LHCN-M2 (cell line): ENCODE results near the gene MBNL2. TPM values are rescaled to one million over a fixed set of nuclear protein-coding genes. Genes with fewer than 3 reads are reported as not detected.
A peak's percentile ranks its signal among the peaks of the same experiment; 100 is the strongest.

Experiments
- DNase-seq: peaks from one replicate; pipeline ENCODE4 v3.0.0-alpha.2; 2012; ENCODE audit warnings: low read depth
- total RNA-seq: library from RNA; depleted of rRNA; stranded (reverse); fragments of >200 nt; gene quantifications from 2 replicates; pipeline ENCODE4 v1.2.3, GENCODE V29; 2014

The MBNL2 gene
- total RNA-seq, 1 experiment from 2014 or later = 24.4 TPM

- no peak for DNase-seq
These were observed 30.6 kb downstream of the MBNL2 start for GRCh38 chr13:97252735-97253134.

- no peak for DNase-seq
These were observed 31.6 kb downstream of the MBNL2 start for GRCh38 chr13:97253581-97254293.

GRCh38 chr13:97254816-97255215 lies 32.7 kb downstream of the MBNL2 start:
- peak; percentile 79 for DNase-seq

- no peak for DNase-seq
These were observed 33.4 kb downstream of the MBNL2 start for GRCh38 chr13:97255515-97256021.

GRCh38 chr13:97256343-97256783 lies 34.2 kb downstream of the MBNL2 start:
- DNase-seq = peak; percentile 87

- no peak for DNase-seq
These were observed 35.2 kb downstream of the MBNL2 start for GRCh38 chr13:97257228-97257755.

GRCh38 chr13:97257800-97258799 lies 36.0 kb downstream of the MBNL2 start:
- peak; percentile 83 for DNase-seq

GRCh38 chr13:97258801-97259200 lies 36.7 kb downstream of the MBNL2 start:
- no peak for DNase-seq

- no peak for DNase-seq
These were observed 37.3 kb downstream of the MBNL2 start for GRCh38 chr13:97259410-97259797.

GRCh38 chr13:97259798-97260714 lies 37.9 kb downstream of the MBNL2 start:
- DNase-seq = peak; percentile 69

GRCh38 chr13:97261254-97262005 lies 39.3 kb downstream of the MBNL2 start:
- no peak for DNase-seq

- DNase-seq = no peak
These were observed 39.9 kb downstream of the MBNL2 start for GRCh38 chr13:97262058-97262457.

- no peak for DNase-seq
These were observed 41.0 kb downstream of the MBNL2 start for GRCh38 chr13:97263160-97263559.

- DNase-seq = no peak
These were observed 42.5 kb downstream of the MBNL2 start for GRCh38 chr13:97264663-97265062.

- DNase-seq = no peak
These were observed 44.2 kb downstream of the MBNL2 start for GRCh38 chr13:97266332-97266731.

- DNase-seq = no peak
These were observed 44.8 kb downstream of the MBNL2 start for GRCh38 chr13:97266772-97267417.

- no peak for DNase-seq
These were observed 45.4 kb downstream of the MBNL2 start for GRCh38 chr13:97267418-97268059.

GRCh38 chr13:97268772-97269171 lies 46.6 kb downstream of the MBNL2 start:
- no peak for DNase-seq

- DNase-seq = no peak
These were observed 47.5 kb downstream of the MBNL2 start for GRCh38 chr13:97269603-97270002.
